Skin of body (tissue), 2 donors: ENCODE measurements around the gene HLA-DQA2. TPM values are rescaled to one million over a fixed set of nuclear protein-coding genes. Genes with fewer than 3 reads are reported as not detected.
"Not testable (repeated sequence)": the region's sequence is repeated elsewhere in the genome, so short reads cannot be mapped to it uniquely, and the experiment has no call there.

Experiments
- DNase-seq: peaks from one replicate; lab custom pipeline; 2025; lab: John Stamatoyannopoulos, UW
- total RNA-seq: library from RNA; depleted of rRNA; stranded (reverse); fragments of >200 nt; gene quantifications from one replicate; pipeline ENCODE4 v1.2.3, GENCODE V29; 2014

HLA-DQA2 gene
- 0.99 TPM for total RNA-seq

DNA sequence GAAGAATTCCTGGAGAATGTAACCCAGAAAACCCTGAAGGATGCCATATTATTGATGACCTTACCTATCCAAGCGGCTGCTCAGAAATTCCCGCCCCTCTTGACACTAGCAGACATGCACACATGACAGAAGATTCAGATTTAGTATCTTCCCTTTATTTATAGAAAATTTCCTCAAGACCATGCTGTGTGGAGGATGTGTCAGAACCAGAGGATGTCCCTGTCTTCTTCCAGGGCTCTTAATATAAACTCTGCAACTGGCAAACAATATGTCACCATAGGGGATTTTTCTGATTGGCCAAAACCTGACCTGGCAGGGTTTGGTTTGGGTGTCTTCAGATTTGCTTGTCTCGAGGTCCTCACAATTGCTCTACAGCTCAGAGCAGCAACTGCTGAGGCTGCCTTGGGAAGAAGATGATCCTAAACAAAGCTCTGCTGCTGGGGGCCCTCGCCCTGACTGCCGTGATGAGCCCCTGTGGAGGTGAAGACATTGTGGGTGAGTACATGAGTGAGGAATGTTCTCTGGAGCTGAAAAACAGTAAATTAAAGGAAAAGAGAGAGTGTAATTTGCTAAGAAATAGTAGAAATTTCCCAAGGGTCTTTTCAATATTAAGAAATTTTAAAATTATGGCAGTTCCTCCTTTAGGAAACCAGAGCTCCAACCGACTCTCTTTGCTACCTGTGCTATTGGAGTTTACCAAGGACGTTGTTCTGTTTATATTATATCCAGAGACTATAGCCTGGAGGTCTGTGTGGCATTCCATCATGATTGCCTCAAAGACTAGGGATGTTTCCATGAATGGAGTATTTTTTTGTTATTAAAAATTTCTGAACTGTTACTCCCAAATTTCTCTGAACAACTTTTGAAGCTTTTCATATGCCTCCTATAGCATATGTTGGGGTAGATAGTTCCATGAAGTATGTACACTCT is at the start of gene HLA-DQA2:
TSS of gene HLA-DQA2 (plus strand) at position 361 of the 930 bp plus-strand sequence. CDS start at position 414, 53 bp downstream.
- no peak for DNase-seq

DNA sequence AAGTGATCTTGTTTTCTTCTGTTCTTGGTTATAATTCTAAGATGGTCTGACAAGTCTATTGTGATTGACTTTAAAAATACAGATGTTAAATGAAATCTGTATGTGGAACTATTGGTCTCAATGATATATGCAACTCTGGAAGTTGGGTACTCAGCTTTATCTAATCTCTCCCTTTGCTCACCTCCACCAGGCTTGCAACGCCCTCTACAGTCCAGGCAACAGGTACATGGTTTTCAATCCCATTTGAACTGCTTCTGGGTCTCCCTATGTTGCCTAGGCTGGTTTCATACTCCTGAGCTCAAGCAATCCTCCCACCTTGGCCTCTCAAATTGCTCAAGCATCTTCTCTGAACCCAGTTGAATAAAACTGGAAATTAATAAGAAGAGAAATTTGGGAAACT is 49.2 kb upstream of the HLA-DQA2 start:
- DNase-seq: no peak

DNA sequence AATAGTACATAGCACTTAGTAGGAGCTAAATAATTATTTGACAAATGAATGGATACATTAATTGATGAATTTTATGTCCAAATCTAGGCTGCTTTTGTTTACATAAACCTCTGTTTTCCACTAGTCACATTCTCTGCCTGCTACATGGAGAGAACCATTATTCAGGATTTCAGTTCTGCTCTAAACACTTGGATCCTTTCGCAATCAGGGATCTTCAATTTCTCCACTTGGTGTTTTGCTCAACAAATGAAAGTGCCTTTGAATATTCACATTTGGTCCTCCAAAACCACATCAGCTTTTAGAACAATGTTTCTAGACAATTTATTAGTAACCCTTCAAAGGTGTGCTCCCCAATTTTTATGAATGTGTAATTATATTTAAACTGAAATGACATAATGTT is 44.2 kb upstream of the HLA-DQA2 start:
- DNase-seq: no peak

DNA sequence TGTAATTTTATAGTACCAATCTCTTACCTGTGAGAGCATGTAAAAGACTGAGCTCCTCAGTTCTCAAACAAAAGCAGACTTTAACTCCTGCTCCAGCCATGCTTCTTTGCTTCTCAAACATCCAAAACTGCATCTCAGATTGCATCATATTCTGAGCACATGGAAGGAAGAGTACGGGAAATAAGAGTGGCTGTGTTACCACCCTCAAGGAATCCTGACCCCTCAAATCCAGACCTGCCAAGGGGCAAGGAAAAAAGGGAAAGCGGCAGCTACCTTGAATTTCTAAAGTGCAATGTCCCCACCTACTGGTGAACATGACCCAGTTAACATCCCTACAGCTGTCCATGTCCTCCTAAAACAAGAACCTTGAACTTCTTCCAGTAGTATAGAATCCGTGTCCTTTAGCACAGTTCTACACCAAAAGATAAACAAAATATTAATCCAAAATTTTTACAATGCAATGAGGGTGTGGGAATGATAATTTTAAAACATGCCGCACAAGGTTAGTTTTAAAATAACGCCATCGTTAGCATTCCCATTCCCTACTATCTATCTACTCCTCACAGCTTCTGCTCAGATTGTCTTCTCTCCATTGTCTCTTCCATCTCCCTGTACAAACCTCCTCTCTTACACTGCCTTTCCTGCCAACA is 40.7 kb upstream of the HLA-DQA2 start:
- no peak for DNase-seq

DNA sequence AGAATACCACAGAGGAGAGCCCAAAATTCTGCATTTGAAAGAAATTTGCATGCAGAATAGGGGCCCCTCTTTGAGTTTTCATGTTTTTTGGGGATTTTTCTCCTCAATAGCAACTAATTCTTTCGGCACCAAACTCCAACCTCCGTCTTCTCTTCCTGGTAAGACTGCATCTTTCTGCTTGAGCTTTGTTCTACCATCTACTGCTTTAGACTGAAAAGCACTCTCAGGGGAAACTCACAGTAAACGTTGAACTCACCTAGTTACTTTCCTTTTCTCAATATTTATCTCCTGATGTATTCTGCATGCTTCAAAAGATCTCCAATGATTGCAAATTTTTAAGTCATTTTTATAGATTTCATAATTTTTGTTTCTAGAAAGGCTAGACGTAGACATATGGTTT is 37.8 kb upstream of the HLA-DQA2 start:
- DNase-seq: no peak

DNA sequence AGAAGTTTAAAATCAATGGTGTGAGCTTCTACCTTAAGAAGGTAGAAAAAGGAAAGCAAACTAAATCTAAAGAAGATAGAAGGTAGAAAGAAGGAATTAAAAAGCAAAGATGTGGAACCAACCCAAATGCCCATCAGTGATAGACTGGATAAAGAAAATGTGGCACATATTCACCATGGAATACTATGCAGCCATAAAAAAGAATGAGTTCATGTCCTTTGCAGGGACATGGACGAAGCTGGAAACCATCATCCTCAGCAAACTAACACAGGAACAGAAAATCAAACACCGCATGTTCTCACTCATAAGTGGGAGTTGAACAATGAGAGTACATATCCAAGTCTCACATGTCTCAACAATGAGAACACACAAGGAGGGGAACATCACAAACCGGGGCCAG is 36.0 kb upstream of the HLA-DQA2 start:
- not testable (repeated sequence) for DNase-seq

DNA sequence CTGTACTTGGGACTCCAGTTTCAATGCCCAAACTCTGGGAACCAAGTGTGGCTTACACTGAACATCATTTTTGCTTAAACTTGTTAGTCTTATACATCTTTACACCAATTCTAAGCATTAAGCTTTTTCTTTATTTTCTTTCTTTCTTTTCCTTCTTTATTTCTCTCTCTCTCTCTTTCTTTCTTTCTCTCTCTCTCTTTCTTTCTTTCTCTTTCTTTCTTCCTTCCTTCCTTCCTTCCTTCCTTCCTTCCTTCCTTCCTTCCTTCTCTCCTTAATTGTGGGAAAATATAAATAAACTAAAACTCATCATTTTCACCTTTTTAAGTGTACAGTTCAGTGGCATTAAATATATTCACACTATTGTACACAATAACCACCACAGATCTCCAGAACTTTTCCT is 31.6 kb upstream of the HLA-DQA2 start:
- no peak for DNase-seq

DNA sequence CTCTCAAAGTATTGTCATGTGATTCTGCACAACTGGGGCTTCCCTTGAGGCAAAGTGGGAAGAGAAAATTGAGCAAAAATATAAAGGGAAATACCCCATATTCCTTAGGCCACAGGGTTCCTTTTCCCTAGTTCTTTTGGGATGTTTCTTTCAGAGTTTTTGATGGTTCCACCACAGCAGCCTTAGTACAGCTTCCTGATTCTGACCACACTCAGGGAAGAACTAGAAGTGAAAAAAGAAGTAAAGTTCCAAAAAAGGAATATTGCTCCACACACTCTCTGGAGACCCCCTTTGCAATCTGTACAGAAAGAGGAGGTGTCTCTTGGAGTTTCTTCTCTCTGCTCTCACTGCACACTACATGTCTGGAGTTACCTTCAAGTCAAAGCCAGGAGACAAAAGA is 27.9 kb upstream of the HLA-DQA2 start:
- DNase-seq: no peak

DNA sequence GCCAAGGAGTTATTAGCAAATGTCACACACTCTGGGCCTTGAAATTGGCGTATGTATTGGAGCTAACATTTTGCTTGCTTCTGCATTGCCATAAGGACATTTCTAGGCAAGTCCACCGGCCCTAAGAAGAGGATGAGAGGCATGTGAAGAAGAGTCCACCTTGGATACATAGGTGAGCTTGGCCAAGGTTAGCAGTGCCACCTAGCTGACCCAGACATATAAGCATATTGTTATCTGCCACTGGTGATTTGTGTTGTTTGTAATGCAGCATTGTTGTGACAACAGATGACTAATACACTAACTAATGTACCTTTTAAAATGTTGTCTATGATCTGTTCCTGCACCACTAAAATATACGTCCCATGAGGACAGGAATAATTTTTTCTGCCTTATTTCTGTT is 24.8 kb upstream of the HLA-DQA2 start:
- DNase-seq: no peak

DNA sequence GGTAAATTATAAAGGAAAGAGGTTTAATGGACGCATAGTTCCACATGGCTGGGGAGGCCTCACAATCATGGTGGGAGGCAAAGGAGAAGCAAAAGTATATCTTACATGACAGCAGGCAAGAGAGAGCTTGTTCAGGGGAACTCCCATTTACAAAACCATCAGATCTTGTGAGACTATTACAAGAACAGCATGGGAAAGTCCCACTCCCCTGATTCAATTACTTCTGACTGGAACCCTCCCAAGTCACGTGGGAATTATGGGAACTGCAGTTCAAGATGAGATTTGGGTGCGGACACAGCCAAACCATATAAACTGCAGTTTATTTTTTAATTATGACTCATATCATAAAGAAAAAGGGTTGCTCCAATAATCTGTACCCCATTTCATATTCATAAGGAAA is 22.3 kb upstream of the HLA-DQA2 start:
- DNase-seq: no peak

DNA sequence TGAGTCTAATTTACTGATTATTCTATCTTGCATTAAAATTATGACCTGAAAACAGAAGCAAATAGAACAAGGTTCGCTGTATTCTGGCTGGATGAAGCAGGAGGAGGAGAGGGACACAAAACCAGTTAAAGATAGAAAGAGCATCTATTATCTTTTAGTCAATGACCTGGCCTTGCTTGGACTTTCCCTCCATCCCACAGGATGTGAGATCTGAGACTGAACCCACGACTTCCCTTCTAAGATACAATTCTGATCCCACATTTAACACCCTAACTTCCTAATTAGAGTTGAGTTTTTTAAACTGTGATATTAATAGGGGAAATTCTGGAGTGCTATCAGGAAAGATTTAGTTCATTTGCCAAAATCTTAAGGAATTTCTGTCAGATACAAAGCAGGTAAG is 3.1 kb upstream of the HLA-DQA2 start:
- no peak for DNase-seq

DNA sequence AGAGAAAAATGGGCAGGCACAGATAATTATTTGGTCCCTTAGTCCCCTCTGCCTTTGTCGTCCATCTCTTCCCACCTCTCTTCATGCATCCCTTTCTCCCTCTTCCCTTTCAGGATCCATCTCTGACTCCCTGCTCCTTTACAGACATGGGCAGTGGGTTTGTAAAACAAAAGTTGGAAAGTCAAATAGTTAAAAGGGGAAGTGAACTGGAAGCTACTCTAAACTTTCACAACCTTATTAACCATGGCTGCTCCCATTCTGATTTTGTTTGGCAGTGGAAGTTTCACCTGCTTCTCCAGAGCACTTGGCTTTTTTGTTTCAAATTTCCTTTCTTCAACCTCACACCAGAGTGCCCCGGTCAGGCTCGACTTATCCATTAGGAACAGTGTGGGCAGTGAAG is 1.2 kb downstream of the HLA-DQA2 start:
- DNase-seq: no peak

DNA sequence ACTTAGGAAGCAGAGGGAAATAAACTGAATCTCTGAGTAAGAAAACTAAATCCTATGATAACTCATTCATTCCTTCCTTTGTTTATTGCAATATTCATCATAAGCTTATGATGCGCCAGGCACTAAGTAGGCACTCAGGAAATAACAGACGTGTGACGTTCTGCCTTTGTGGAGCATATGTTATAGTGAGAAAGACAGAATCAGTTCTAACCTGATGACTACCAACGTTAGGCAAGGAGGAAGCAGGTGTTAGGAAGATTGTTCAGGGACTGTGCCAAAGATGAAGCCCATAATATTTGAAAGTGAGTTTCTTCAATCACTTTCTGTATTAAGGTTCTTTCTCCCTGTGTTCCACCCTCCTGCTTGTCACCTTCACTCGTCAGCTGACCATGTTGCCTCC is 3.6 kb downstream of the HLA-DQA2 start:
- no peak for DNase-seq

DNA sequence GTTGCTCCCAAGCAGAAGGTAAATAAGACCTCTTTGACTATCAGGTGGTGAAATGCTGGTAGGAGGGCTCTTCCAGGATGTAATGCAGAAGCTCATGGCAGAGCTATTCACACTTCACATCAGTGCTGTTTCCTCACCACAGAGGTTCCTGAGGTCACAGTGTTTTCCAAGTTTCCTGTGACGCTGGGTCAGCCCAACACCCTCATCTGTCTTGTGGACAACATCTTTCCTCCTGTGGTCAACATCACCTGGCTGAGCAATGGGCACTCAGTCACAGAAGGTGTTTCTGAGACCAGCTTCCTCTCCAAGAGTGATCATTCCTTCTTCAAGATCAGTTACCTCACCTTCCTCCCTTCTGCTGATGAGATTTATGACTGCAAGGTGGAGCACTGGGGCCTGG is 4.5 kb downstream of the HLA-DQA2 start:
- not testable (repeated sequence) for DNase-seq

DNA sequence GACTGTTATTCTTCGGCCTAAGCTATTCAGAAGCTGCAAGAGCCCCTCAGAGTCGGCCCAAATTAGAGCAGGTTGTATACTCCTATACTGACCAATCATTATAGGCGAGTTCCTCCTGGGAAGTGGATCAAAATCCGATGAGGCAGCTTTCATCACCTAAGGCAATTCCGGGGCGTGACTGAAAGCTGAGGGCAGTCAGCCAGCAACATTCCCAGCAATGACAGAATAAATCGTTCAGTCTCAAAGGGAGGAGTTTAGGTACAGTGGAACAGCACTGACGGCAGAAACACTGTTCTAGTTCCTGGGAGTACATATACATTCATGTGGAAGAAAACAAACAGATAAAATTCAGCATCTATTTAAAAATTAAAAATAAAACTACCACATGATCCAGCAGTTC is 11.4 kb downstream of the HLA-DQA2 start:
- no peak for DNase-seq

DNA sequence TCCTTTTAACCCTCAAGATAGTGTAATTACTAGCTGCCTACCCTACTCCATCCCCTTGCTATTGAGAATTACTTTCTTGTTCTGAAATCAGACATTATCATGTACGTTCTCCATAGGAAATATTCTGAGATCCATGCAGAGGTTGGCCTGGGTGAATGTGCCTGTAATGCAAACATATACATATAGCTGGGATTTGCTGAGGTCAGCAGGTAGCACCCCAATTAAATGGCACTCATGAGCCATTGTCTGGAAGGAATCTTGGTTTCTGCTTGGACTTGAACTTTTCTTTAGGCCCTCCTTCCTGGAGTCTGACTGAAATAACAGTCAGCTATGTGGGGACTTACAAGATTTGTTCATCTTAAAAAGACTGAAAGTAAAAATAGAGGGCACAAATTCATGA is 18.5 kb downstream of the HLA-DQA2 start:
- no peak for DNase-seq

DNA sequence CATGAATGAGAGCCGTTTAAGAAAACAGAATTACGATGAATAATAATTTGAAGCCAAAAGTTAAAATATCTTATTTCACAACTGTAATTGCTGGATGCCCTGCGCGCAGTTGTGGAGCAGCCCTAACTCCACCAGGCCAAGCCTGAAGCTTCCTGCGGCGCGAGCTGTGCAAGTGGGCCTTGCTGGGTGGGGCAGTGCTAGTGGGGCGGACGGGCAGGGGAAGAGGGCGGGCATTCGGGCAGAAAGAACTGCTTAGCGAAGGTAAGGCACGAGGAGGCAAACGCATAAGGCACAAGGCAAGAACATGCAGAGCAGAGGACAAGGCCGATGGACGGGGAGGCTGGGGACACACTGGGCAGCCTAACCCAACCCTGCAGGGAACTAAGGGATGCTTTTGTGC is 19.9 kb downstream of the HLA-DQA2 start:
- DNase-seq: no peak

DNA sequence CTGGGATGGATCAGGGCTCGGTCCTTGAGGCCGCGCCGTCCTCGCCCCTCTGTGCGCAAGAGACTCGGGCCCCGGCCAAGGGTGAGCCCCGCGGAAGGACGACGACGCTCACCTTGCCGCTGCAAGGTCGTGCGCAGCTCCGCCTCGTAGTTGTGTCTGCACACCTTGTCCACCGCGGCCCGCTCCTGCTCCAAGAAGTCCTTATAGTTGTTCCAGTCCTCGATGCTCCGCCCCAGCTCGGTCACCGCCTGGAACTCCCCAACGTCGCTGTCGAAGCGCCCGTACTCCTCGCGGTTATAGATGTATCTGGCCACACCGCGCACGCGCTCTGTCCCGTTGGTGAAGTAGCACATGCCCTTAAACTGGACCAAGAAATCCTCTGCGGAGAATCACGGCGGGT is 20.4 kb downstream of the HLA-DQA2 start:
- no peak for DNase-seq

DNA sequence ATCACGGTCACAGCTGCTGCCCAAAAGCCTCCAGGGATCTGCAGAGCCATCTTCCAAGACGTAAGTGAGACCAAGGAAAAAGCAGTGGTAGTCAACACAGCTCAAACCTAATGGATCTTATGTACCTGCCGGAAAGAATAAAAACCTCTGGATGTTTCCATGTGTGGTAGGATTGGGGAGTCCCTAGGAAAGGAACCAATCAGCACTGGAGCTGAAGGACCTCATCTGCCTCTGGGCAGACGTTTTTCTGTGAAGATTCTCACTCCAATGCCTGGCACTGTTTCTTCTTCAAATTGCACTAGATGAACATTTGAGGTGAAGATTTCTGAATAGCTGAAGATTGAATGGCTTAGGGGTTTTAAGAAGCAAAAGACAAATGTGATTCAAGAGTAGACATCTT is 22.2 kb downstream of the HLA-DQA2 start, which contains the start of gene HLA-DQB2:
TSS of gene HLA-DQB2 (minus strand) at position 112 of the 400 bp plus-strand sequence. CDS start at position 50, 62 bp downstream.
- no peak for DNase-seq

DNA sequence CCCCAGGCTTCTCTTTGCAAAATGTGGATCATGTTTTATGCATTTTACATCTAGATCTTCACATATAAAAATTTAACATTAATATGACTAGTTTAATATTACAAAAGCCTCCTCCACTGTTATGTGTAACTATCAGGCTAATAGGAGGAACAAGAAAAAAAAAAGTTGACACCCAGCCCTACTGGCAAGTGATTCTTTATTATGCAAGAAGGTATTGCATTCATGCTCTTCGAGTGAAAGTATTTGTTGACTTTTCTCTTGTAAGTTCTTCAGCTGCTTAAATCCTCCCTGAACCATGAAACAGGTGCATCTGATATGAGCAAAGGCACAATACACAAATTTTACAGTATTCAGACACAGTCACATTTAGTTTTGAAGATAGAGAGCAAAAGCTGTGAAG is 22.9 kb downstream of the HLA-DQA2 start:
- no peak for DNase-seq

DNA sequence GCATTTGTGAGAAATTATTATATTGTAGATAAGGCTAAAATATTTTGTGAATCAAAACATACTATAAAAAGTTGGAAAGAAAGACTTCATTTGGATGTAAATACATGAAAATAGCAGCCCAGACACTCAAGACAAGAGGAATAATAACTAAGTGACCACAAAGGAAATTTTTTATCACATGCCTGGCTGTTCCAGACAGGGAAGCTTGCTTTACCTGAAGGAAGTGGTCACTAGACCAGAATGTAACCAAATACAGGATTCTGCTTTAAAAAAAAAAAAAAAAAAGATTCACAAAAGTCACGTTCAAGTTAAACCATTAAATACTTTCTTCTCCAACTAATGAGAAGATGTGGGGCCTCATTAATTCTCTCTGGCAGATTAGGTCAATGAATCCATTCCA is 31.5 kb downstream of the HLA-DQA2 start:
- no peak for DNase-seq

DNA sequence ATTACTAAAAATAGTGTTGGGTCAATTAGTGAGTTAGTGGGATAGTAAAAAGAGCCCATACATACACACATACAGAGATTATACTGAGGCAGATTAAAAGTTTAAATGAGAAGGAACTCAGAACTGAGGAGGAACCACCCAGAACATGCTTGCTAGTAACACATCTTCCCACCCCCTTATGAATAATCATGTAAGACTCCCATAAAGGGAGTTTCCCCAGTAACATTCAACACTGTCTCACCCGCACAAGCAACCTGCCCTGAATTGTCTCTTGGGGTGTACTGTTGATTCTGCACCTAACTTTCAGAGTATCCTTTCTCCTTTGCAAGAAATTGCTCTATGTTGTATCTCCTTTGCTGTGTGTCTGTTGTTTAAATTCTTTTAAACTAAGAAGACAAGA is 33.2 kb downstream of the HLA-DQA2 start:
- no peak for DNase-seq

DNA sequence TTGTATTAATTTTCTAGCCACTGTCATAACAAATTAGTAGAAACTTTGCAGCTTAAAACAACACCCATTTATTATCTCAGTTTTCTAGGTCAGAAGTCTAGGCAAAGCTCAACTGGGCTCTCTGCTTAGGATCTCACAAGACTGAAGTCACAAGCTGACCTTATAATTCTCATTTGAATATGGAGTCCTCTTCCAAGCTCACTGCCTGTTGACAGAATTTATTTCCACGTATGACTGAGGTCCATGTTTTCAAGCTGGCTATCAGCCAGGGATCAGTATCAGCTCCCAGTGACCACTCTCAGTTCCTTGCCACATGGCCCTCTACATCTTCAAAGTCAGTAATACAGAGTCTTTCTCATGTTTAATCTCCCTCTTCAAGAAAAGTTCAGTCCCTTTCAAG is 33.9 kb downstream of the HLA-DQA2 start:
- DNase-seq: no peak
